ENCODE data around the gene WWP2. TPM values are rescaled to one million over a fixed set of nuclear protein-coding genes. Genes with fewer than 3 reads are reported as not detected.

Gene WWP2
- total and polyA plus RNA-seq, 2 donors (not counting 3 experiments of a cell fraction or from before 2014, with no cell fraction given): 17.9 to 44.9 TPM

GRCh38 chr16:69767459-69768229 lies 5.5 kb downstream of the WWP2 start:
- Histone ChIP-seq H3K79me2 (ENCODE audit: control insufficient read depth, insufficient read depth, low read length) (peaks cover 3% of the 10 kb centered on the region), H3K9me1 (replicated peaks; ENCODE audit: control insufficient read depth, extremely low read depth, insufficient read depth, low read length) (no peaks in the 10 kb centered on the region), H3K36me3 (ENCODE audit: control insufficient read depth in 2 of 2, extremely low read depth in 1 of 2, insufficient read depth in 2 of 2, low read length in 2 of 2) (no peaks in the 10 kb centered on the region), H4K20me1 (replicated peaks; ENCODE audit: control insufficient read depth, extremely low read depth, insufficient read depth, low read length) (no peaks in the 10 kb centered on the region), H3K9ac (replicated peaks; ENCODE audit: extremely low read depth, insufficient read depth, low read length) (no peak overlapping the region), H3K27ac (ENCODE audit: insufficient read depth, low read depth, low read length) (no peak overlapping the region), H3K9me3 (replicated peaks; ENCODE audit: control insufficient read depth, insufficient read depth, low read length) (no peaks in the 10 kb centered on the region), H3K4me1 (ENCODE audit: control insufficient read depth, extremely low read depth, insufficient read depth, low read length) (peaks cover 7% of the 10 kb centered on the region), H3K4me3 (replicated peaks in 1 of 3; ENCODE audit: insufficient read depth in 1 of 3, low read depth in 1 of 3, low read length in 3 of 3) (no peak overlapping the region), H3K4me2 (ENCODE audit: insufficient read depth, low read length) (no peak overlapping the region), H2AFZ (ENCODE audit: low read depth, low read length) (no peak overlapping the region), H3K27me3 (ENCODE audit: control insufficient read depth in 2 of 2, insufficient read depth in 2 of 2, low read length in 2 of 2) (no peaks in the 10 kb centered on the region)
- ChIA-PET POLR2A (no interaction called here), CTCF (interaction anchor here (0.6 to 0.9 kb wide), 2 partner anchors 111 to 386 kb away, joined by 3 read pairs; no protein-coding TSS in a partner anchor)
- intact Hi-C loops (cut with micrococcal nuclease) (no loop called here), dilution Hi-C loops (cut with MboI; ENCODE audit: extremely low pct_ligation_motif_present, low sequenced_read_pairs) (no loop called here)
- FAIRE-seq (no peak), DNase-seq (ENCODE audit: low read depth, low spot score) (no peak)
- BruUV-seq (replicated peaks): no TSS peak
- TF ChIP-seq MYC (IDR thresholded peaks at IDR 0.05; ENCODE audit: low read depth, low read length) (no peak), EZH2 (IDR thresholded peaks at IDR 0.05; ENCODE audit: borderline replicate concordance, low read depth, low read length, severe bottlenecking) (no peak), JUN (IDR thresholded peaks at IDR 0.05; ENCODE audit: borderline replicate concordance, insufficient read depth, insufficient read length, low read depth) (no peak), POLR2A (IDR thresholded peaks at IDR 0.05; ENCODE audit: low read depth, low read length) (no peak), FOS (IDR thresholded peaks at IDR 0.05; ENCODE audit: borderline replicate concordance, insufficient read depth, low read length) (no peak), GATA2 (IDR thresholded peaks at IDR 0.05; ENCODE audit: insufficient read depth, insufficient read length, low read depth, low read length) (no peak), POLR2AphosphoS5 (IDR thresholded peaks at IDR 0.05; ENCODE audit: insufficient read depth, low read depth, low read length) (no peak)
- TF ChIP-seq, protein P1, sequence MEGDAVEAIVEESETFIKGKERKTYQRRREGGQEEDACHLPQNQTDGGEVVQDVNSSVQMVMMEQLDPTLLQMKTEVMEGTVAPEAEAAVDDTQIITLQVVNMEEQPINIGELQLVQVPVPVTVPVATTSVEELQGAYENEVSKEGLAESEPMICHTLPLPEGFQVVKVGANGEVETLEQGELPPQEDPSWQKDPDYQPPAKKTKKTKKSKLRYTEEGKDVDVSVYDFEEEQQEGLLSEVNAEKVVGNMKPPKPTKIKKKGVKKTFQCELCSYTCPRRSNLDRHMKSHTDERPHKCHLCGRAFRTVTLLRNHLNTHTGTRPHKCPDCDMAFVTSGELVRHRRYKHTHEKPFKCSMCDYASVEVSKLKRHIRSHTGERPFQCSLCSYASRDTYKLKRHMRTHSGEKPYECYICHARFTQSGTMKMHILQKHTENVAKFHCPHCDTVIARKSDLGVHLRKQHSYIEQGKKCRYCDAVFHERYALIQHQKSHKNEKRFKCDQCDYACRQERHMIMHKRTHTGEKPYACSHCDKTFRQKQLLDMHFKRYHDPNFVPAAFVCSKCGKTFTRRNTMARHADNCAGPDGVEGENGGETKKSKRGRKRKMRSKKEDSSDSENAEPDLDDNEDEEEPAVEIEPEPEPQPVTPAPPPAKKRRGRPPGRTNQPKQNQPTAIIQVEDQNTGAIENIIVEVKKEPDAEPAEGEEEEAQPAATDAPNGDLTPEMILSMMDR (IDR thresholded peaks at IDR 0.05; ENCODE audit: extremely low read depth in 1 of 2, insufficient read depth in 1 of 2, low read depth in 1 of 2, low read length in 2 of 2): no peak
- TF ChIP-seq, protein P2, sequence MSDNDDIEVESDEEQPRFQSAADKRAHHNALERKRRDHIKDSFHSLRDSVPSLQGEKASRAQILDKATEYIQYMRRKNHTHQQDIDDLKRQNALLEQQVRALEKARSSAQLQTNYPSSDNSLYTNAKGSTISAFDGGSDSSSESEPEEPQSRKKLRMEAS (IDR thresholded peaks at IDR 0.05; ENCODE audit: insufficient read depth, insufficient read length): no peak

All from endothelial cell of umbilical vein (primary cell).